GM19035 (cell line): ENCODE data around the gene DCST1.

Experiments used
- ATAC-seq: cut with Tn5 transposase; IDR thresholded peaks from one replicate; pipeline ENCODE4 v1.9.1; 2021; ENCODE audit not compliant: unreplicated experiment

Gene DCST1

DNA sequence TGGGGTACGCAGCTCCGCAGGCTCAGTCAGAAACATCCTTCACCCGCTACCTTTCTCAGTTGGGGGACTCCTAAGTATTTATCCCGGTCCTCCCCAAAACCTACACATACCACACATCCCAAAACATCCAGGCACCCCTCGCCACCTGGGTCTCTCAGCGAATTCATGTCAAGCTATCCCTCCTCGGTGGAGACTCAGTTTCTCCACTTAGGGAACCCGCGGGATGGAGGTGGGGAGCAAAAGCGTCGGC lies 32.3 kb upstream of the DCST1 start:
- no peak for ATAC-seq

DNA sequence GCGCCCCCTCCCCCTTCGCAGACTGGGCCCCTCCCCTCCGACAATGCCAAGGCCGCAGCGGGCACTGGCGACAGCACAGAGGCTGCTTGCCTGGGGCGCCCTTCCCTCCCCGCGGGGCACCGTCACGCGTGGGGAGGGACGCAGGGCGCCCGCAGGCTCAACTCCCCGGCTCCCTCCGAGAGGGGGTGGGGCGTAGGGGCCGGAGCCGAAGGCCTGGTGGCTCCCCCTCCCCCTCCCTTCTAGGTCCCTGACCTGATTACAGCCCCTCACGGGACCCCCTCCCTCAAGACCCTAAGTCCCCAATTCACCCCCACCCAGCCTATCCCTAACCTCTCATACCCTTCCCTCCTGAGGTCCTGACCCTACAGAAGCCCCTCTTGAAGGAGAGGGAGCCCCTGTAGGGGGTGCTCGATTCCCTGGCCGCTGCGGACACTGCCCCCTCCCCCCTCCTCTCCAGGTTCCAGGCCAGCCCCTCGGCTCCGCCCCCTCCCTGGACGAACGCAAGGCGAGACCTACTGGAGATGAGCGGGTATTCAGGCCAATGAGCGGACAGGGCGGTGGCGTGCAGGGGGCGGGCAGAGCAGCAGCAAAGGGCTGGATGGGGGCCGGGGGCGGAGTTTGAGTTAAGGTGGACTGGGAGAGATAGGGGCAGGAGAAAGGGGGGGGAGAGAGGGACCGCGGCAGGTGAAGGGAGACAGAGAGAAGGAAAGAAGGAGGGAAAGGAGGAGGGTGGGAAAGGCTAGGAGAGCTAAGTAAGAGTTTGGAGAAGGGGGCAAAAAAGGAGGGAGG lies 31.8 kb upstream of the DCST1 start:
- ATAC-seq = peak; percentile 58

DNA sequence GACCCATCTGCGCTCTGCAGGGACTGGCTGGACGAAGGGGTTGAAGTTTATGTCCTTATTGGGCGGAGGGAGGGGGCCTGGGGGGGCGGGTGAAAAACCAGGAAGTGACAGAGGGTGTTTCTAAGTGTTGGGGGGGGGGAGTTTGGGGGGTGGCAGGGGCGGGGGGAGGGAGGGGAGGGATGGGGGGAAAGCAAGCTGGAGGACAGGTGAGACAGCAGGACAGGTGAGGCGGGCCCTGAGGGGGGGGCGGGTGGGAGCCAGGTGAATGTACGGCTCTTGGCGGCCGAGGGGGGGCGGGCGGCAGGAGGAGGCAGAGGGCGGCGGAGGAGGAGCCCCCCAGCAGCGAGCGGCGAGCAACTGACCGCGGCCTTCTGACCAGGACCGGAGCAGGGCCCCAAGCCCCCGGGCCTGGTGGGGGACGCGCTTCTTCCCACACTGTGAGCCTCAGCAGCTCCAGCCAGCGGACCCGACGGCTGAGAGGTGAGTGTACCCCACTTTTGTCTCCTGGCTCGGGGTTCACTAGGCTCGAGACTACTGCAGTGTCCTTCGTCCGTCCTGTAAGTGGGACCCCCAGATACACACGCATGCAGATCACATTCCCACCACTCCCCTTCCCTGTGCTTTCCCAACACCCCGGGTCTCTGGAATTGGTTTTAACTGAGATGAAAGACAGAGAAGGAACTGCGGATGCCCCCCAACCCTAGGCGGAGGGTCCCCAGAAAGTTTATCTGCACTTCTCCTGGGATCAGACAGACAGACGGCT lies 31.0 kb upstream of the DCST1 start, which contains the start of gene ZBTB7B:
Gene ZBTB7B, plus strand, starts transcription at position 339 of the 763 bp plus-strand sequence. CDS start 11,859 bp downstream, outside the sequence.
- ATAC-seq = peak; percentile 2

DNA sequence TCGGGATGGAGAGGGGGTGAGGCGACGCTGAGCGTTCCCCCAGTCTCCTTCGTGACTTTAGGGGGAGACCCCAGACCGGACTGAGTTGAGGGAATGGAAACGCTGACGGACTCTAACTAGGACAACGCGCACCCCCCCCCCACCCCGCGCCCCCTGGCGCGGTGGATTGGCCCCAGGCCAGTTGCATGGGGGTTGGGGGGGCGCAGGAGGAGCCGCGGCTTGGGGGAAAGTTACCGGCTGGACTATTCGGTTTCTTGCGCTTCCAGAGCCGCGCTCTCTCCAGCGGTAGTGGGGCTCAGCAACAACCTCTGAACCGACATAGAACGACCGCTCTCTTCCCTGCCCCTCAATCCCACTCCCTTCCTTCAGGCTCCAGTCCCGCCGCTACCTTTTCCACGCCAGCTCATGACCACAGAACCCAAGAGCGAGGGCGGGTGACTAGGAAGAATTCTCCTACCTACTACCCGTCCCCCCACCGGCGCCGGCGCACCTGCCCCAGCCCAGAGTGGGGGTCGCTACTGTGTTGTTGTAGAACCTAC lies 30.3 kb upstream of the DCST1 start:
- no peak for ATAC-seq

DNA sequence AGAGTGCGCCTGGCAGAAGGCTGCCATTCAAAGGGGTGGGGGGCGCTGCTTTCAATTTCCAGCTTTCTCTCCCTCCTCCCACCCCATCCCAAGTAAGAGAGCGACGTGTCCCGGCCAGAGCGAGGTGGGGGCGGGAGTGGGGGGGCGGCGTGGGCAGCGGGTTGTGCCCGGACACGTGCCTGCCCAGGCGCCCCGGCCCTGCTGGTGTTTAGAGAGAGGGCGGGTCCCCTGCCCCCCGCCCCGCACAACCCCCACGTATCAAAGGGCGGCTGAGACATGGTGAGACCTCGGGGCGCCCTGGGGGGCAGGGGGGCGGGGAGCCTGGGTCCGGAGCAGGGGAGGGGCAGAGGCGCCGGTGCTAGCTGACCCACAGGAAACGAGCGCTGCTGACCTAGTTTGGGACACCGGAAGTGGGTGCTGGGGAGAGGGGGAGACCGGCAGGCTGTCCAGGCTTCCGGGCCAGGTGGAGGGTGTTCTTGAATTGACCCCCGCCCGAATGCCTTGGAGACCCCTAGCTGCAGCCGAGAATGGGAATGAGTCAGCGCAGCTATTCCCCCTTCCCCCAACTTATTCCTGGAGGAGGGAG lies 29.8 kb upstream of the DCST1 start:
- ATAC-seq = no peak

DNA sequence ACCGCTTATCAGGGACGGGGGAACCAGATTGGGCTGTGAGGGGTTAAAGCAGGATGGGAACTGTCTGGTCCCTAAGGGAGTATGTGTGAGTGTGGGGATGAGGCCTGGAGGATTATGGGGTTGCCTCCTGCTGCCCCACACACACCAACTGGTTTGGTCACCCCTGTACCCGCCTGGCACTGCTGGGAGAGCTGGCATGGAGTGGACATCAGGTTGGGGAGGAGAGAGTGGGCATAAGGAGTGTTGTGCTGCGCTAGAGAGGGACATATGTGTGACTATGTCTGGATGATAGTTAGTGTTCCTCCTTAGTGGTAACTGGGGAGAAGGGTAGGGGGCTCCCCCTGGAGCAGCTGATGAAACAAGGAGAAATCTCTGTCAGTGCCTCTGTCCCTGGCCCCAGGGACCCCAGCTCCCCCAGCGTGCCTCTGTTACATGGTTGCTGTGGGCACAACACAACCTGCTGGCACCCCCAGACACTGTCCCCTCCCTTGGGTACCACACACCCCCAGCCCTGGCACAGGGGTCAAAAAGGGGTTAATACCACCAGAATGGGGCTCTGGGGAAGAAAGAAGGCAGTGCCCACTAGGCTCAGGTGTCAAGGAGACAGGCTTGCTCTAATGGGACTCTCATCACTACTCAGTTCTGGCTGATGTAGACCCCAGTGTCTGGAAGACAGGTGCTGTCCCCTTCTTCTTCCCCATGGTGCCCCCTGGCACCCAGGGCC lies 29.1 kb upstream of the DCST1 start:
- ATAC-seq = no peak

DNA sequence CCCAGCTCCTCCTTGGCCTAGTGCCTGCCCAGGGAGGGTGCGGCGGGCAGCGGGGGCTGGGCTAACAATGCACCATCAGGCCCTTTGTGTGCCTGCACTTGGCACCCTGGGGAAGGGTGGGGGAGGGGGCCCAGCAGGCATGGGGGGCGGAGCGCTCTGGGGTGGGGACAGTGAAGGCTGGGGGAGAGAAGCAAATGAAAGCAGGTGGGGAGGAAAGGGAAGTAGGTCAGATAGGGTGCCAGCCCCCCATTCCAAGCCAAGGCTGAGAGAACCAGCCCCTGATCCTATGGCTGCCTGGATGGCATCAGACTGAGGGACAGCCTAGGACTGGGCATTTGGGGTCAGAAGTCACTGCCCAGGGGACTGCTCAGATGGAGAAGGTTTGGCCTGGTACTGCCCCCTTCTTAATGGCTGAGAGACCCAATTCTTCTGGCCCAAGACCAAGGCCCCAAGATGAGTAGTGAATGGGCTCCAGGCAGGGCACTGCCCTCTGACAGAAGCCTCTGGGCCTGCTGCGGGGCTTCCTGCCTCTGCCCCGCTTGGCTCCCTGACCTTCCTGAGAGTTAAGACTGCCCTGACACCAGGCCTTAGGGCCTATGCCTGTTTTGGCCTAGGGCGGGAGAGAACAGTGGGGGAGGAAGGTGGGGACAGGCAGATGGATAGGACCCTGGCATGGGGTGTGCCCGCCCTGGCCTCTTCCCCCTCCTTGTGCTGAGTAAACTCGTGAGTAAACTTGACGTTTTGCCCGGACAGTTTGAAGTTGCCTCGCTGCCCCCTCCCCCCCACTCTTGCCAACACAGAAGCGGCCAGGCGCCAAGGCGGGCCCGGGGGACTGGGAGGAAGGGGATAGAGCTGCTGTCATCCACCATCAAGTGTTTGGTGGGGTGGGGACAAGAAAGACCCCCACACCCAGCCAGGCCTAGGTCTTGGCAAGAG lies 28.3 kb upstream of the DCST1 start:
- no peak for ATAC-seq

DNA sequence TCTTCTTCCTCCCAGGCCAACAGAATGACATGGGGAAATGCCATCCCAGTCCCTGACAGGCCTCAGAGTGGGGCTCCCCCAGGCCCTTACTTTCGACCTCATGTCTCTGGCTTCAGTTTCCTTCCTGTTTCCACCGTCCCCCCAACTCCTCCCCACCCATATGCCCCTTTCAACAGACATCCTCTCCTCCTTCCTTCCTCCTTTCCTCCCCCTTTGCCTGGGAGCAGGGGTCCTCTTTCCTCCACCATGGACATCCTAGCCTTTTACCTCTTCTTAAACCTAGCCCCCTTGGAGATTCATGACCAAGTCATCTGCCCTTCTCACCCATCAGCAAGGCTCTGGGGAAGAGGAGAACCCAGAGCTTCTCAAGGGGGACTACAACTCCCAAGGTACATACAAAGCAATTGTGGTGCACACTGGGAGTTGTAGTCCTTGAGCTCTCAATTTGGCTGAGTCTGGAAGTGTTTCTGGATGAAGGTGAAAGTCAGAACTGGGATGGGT lies 27.0 kb upstream of the DCST1 start:
- no peak for ATAC-seq

DNA sequence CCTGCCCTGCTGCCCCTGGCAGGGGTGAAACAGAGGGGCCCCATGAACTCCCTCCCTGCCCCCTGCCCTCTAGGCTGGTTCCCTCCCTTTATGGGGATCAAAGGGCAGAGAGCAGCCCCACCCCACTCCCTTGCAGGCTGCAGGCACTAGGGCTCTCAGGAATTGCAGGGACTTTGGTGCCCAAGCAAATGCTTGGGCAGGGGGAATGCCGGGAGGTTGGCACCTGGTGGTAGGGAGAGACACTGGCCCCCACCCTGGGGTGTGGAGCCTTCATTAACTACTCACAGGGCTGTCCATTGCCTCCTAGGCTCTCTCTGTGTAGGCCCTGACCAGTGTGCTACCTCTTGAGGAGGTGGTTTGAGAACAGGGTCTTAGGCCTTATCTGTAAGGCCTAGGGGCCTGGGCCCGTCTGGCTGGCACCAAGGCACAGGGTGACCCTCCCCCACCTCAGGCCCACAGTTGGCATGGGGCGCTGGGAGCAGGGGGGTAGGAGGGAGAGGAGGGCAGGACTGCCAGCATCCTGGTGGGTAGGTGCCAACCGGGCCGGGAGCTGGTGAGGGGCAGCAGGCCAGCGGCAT lies 26.3 kb upstream of the DCST1 start:
- ATAC-seq = no peak

DNA sequence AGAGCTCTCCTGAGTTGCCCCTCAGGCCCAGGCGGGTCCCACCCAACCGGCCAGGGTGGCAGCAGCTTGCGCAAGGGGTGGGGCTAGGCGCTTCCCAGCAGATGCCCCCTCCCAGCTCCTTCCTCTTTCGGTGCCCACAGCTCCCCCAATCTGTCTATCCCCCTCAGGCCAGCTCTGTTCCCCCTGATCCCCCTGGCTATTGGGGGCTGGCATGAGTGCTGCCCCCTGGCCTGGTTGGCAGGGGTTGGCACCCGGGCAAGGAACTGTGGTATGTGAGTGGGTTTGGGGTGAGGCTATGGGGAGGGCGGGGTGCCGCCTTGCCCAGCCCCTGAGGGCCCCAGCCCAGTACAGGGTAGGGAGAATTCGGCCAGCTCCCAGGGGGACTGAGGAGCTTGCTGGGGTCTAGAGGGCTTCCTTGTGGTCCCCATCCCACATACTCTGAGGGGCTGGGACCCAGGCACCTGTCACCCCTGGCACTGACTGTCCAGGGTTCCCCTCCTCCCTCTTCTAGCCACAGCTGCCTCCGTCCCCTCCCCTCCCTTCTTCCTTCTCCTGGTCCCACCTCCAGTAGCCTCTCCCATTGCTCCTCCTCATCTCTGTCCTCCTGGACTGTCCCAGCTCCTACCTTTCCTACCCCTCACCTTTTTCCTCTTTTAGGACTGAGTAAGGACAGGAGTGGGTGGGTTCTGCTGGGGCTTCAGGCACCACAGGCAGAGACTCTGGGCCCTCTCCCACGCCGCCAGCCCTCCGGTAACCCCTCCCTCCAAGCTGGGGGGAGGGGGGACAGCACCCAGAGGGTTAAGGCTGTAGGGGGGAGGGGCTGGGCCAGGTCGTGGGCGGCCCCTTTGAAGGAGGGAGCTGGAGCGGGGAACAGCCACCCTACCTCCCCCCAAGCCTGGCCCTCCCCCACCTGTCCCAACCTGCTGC lies 25.3 kb upstream of the DCST1 start:
- ATAC-seq = no peak

DNA sequence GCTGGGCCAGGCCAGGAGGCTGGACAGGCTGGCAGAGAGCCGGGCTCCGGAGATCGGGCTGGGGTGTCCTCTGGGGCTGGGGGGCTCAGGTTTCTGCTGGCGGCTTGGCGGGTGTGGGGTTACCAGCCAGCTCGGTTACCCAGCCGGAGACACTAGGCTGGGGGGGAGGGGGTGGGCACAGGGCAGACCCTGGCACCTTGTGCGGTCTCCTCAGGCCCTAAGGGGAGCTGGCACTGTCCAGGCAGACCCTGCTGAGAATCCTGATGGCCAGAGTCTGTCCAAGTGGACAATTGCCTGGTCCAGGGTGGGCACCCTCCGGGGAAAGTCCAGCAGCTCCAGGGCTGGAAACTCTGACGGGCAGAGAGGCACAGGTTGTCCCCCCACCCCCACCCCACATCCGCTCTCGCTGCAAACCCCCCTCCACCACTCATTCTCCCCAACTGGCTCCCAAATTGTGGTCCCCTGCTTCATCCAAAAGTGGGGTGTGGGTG lies 24.4 kb upstream of the DCST1 start:
- no peak for ATAC-seq

DNA sequence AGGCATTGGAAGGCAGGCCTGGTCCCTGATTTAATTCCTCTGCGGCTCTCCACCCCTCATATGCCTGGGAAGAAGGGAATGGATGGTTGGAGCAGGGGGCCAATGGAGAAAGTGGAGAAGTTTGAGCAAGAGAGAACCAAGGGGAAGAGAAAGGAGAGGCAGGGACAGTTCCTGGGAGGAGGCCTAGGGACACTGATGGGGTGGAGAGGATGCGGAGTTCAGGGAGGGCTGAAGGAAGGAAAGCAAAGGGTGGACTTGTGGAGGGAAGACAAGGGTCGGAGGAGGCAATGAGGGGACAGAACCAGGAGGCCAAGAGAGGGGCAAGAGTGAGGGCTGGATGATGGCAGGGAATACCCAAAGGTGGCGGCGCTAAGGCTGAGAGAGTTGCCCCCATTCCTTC lies 23.9 kb upstream of the DCST1 start:
- ATAC-seq = no peak

DNA sequence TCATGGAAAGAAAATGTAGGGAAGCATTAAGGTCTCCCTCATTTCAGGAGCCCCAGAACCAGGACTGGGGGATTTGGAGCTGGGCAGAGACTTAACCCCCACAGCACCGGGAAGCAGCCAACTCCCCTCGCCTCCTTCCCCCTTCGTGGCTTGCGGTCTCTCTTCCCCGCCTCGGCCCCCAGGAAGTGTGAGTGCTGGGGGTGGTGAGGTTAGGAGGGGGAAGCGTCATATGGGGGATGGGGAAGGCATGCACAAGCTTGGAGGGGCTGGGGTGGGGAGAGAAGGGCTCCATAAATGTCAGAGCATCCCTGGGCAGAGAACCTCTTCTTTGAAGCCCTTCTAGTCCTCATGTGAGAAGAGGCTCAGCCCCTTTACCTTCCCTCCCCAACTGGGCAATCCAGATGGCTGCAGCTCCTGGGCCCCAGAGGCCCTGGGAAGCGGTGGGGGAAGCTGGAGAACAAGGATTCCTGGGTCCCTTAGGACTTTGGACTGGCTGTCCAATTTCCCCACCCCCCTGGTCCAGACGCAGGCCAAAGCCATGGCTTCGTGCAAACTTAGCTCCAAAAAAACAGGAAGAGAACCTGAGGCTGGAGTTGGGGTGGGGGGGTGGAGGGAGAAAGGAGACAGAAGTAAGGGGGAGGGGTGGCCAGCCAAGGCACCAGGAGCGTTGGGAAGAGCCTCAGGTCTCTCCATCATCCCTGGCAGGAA lies 23.3 kb upstream of the DCST1 start:
- no peak for ATAC-seq

DNA sequence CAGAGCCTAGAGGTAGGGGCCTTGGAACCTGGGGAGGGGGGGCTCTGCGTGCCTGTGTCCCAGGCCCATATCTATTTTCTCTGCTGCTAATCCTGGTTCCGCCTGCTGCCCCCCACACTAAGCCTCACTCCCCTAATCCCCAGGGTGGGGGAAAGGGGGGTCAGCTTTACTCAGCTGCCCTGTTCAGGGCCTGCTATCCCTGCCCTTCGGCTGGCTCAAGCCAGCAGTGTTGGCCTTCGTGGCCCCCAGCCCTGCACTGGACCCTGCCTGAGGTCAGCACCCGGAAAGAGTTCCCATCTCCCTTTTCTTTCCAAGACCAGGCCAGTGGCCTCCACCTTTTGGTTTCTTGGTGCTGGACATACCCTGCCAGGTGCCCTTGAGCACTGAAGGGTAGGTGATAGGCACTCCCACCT lies 22.6 kb upstream of the DCST1 start:
- no peak for ATAC-seq

DNA sequence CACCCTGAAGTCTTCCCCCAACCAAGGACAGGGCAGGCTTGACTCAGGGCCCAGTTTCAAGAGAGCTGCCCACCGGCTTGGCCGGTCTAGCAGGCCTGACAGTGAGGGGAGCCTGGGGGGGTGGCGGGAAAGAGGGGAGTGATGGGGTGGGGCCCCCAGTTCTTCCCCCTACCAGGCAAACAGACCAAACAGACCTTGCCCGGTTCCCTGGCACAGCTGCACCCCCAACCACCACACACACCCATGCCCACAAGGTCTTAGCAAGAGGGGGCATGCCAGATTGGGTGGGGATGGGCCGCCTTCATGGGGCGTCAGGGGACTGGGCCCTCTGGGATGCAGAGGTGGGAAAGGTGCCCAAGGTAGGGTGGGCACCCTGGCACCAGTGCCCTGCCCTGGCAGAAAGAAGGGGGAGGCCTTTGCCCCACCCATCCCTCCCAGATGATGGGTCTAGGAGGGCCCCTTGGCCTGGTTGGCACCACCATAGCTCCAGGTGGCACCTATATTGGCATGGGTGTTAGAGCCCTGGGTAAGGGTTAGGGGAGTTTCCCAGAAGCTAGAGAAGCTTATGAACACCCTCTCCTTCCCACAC lies 22.1 kb upstream of the DCST1 start:
- no peak for ATAC-seq

DNA sequence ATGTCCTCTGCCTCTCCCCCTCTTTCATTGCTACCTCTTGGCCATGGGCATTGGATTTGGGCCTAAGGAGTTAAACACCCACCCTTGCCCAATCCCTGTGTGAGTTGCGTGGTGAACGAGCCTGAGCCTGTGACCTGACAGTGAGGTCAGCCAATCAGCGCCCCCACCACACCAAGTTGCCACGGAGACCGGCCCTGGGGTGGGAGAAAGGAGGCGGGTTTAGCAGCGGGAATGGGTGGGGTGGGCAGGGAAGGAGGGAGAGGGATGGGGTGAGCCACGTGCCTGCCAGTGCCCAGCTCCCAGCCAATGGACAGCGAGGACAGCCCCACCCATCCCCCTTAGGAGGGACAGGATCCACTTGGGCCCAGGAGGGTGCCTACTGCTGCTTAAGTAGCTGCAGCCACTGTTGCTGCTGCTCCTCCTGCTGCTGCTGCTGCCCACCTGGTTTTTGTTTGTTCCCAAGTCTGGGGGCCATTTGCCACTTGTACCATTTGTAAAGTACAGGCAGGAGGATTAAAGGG lies 21.5 kb upstream of the DCST1 start:
- no peak for ATAC-seq
